IPS-18a (cell line): ENCODE results near the gene GNG12.

ENCODE experiments used
- H3K27ac ChIP-seq: one replicate; pipeline ENCODE4 v1.5.1; 2013; ENCODE audit warnings: low read length
- H3K27me3 ChIP-seq: one replicate; pipeline ENCODE4 v1.6.1; 2013; ENCODE audit warnings: mild to moderate bottlenecking, low read length; ENCODE audit not compliant: control insufficient read depth, insufficient read depth
- H3K36me3 ChIP-seq: one replicate; pipeline ENCODE4 v1.6.1; 2013; ENCODE audit warnings: low read depth, low read length; ENCODE audit not compliant: control insufficient read depth
- H3K4me1 ChIP-seq: one replicate; pipeline ENCODE4 v1.6.1; 2013; ENCODE audit warnings: low read depth, low read length; ENCODE audit not compliant: control insufficient read depth
- H3K4me3 ChIP-seq: one replicate; pipeline ENCODE4 v1.5.1; 2013; ENCODE audit warnings: low read length
- H3K9ac ChIP-seq: one replicate; pipeline ENCODE4 v1.6.1; 2013; ENCODE audit warnings: mild to moderate bottlenecking, low read length, moderate library complexity
- H3K9me3 ChIP-seq: one replicate; pipeline ENCODE4 v1.6.1; 2013; ENCODE audit warnings: low read depth, low read length; ENCODE audit not compliant: control insufficient read depth

The GNG12 gene

DNA sequence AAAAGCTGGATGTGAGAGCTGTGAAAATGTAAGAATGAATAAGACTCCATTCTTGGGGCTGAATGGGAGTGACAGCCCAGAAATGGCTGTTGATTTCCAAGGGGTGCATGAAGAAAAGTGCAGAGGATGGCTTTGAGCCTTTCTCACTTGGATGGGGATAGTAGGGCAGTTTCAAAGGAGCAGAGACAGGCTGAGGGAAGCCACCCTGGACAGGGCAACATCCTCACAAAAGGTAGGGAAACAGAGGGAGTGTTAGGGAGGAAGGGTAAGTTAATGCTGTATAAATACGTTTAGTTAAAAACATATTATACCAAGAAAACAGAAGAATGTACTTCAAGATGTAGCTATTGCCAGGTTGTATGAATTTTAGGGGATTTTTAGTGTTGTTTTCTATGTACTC is 110.1 kb downstream of the GNG12 start:
- Histone ChIP-seq H3K4me3 (no peak overlapping the region), H3K4me1 (peaks cover 11% of the 10 kb centered on the region), H3K9ac (no peak overlapping the region), H3K27me3 (no peaks in the 10 kb centered on the region), H3K36me3 (no peaks in the 10 kb centered on the region), H3K9me3 (no peaks in the 10 kb centered on the region), H3K27ac (no peak overlapping the region)

DNA sequence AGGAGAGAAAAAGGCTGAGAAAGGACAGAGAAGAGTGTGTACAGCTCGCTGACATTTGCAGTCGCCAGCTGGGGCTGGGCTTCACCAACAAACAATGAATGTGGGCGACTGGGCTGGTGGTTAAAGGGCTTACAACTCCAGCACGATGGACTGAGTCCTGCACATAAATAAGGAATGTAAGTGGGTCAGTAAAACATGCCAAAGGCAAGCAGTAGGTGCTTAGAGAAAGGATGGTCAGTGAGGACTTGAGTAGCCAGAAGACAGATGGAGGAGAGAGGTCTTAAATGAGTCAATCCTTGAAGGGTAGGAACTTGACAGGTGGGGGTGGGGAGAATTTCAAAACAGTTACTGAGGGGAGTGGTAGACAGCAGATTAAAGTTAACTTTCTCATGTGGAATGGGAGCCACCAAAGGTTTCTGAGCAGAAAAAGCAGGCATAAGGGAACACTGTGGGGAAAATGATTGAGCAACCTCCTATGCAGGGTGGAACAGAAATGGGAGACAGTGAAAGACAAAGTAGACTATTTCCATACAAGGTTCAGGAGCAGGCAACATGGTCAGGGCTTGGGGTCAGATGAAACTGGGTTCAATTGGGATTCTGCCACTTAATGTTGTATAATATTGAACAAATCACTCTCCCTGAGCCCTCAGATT is 110.8 kb downstream of the GNG12 start:
- Histone ChIP-seq H3K9me3 (no peaks in the 10 kb centered on the region), H3K27me3 (no peaks in the 10 kb centered on the region), H3K36me3 (no peaks in the 10 kb centered on the region), H3K4me1 (peaks cover 11% of the 10 kb centered on the region), H3K4me3 (no peak overlapping the region), H3K27ac (no peak overlapping the region), H3K9ac (no peak overlapping the region)

DNA sequence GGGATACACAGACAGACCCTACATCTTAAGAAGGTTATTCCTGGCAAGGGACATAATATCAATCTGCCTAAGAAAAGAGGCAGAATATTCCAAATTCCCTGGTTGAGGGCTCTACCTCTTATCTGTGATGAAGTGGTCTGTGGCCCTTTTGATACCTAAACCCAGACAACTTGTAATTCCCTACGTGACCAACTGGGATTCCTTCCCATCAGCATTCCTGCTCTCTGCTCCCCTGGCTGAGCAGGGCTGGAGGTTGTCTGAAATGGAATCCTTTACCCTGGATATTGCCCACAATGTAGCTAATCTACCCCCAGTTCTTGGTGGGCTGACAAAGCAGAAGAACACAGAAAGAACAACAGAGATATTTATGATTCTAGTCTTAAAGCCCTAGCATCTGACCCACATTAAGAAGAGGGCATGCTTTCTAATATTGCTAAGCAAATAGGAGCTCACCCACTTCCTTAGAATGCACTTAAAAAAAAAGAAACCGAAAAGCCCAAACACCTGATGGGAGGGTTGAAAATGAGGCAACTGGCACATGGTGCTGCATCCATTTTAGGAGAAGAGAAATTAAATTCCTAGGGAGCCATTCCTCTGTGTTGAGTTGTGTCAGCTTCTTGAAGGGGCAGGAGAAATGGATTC is 111.5 kb downstream of the GNG12 start:
- H3K9me3 ChIP-seq = no peaks in the 10 kb centered on the region
- H3K27me3 ChIP-seq = no peaks in the 10 kb centered on the region
- H3K4me3 ChIP-seq = no peak overlapping the region
- H3K36me3 ChIP-seq = no peaks in the 10 kb centered on the region
- H3K9ac ChIP-seq = no peak overlapping the region
- no peak overlapping the region for H3K27ac ChIP-seq
- peaks cover 11% of the 10 kb centered on the region for H3K4me1 ChIP-seq

DNA sequence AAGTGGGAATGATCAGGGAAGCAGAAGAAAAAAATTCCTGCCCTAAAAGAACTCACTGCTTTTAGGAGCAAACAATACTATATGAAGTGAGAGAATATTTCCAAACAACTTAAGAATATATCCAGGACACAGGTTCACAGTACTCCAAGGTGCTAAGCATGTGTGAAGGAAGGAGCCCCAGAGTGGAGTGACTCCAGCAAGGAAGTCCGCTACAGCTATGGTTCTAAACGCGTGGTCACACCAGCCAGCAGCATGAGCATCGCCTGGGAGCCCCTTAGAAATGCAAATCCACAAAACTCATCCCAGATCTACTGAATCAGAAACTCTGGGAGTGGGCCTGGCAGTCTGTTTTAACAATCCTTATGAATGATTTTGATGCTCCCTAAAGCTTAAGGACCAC is 112.2 kb downstream of the GNG12 start:
- Histone ChIP-seq H3K4me3 (no peak overlapping the region), H3K27ac (no peak overlapping the region), H3K27me3 (no peaks in the 10 kb centered on the region), H3K9ac (no peak overlapping the region), H3K9me3 (no peaks in the 10 kb centered on the region), H3K36me3 (no peaks in the 10 kb centered on the region), H3K4me1 (peaks cover 11% of the 10 kb centered on the region)

DNA sequence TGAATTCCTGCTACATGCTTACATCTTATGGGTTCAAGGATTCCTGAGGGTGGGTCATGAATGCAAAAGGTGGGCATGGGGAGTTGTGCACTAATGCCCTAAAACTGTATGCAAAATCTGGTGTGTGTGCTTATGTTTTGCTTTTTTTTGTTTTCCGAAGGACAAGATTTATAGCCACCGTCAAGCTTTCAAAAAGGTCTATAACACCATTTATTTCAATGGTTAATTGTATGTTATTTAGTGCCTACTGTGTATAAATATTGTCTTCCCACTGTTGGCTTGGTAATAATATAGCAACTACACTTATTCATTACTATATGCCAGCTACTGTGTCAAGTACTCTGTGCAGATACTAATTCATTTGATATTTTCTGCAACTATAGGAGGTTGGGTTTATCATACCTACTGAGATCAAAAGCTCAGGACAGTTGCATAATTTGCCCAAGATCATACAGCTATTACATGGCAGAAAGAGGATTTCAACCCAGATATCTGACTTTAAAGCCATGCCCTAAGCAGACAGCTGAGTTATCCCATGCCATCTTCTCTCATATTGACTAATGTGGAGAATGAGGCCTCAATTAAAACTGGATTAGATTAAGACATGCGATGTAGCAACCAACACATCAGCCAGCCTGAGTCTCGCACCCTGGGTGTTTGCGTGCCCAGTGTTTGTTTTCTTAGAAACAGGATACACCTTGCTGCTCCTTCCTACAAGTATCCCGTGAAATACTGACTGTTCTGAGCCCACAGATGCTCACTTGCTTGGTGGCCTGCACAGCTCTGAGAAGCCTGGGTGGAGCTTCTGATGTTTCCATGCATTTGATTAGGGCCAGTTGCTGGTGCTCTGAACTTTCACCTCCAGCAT is 113.7 kb downstream of the GNG12 start:
- Histone ChIP-seq H3K27me3 (no peaks in the 10 kb centered on the region), H3K4me3 (no peak overlapping the region), H3K9ac (no peak overlapping the region), H3K9me3 (no peaks in the 10 kb centered on the region), H3K4me1 (peaks cover 11% of the 10 kb centered on the region), H3K27ac (no peak overlapping the region), H3K36me3 (no peaks in the 10 kb centered on the region)

DNA sequence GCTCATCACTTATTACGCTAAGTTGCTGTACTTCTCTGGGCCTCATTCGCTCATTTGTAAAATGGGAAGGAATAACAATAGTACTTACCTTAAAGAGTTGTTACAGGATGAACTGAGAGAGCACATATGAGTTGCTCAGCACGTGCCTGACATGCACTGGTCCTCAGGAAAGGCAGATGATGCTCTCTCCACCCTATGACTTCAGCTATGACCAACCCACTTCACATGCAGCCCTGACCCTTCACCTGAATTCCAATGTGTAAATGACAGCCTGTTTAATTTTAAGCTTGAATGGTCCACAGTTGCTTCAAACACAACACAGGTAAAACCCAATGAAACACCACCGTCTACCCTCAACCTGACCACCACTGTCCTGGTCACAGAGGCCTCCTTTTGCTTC is 115.4 kb downstream of the GNG12 start:
- no peaks in the 10 kb centered on the region for H3K27me3 ChIP-seq
- no peaks in the 10 kb centered on the region for H3K9me3 ChIP-seq
- no peak overlapping the region for H3K27ac ChIP-seq
- peaks cover 11% of the 10 kb centered on the region for H3K4me1 ChIP-seq
- H3K36me3 ChIP-seq = no peaks in the 10 kb centered on the region
- H3K4me3 ChIP-seq = no peak overlapping the region
- no peak overlapping the region for H3K9ac ChIP-seq

DNA sequence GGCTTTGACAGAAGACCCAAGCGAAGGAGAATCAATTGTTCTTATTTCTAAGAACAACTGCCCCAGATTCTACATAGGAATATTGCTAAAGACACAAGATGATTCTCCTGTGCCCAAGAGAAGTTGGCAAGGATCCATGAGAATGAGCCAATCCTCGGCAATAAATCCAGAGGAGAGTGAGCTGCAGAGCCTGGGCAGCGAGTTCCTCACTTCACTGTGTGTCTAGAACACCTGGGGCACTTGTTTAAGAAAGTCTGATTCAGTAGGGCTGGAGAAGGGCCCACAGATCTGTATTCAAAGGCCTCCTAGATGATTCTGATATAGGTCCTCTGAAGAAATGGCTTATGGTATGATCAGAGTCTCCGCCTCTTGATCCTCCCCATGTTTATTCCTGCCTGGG is 116.5 kb downstream of the GNG12 start:
- H3K27me3 ChIP-seq = no peaks in the 10 kb centered on the region
- H3K9me3 ChIP-seq = no peaks in the 10 kb centered on the region
- no peak overlapping the region for H3K4me3 ChIP-seq
- peaks cover 10% of the 10 kb centered on the region for H3K4me1 ChIP-seq
- no peak overlapping the region for H3K9ac ChIP-seq
- no peak overlapping the region for H3K27ac ChIP-seq
- H3K36me3 ChIP-seq = no peaks in the 10 kb centered on the region

DNA sequence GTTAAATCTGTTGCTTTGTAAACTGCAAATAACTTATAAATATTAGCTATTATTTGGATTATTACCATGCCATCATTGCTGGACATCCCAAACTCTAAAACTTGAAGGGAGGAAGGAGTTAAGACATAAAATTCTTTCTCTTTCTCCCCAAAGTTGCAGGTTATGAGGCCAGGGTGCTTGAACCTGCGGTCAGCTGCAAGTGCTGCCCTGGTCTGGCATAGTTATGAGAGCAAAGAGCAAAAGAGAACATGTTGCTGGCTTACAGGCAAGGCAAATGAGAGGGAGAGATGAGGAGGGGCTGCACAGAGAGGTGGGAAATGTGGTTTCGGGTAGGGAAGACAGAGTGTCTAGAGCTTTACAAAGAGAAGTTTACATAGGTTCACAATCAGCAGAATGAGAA is 117.4 kb downstream of the GNG12 start:
- Histone ChIP-seq H3K36me3 (no peaks in the 10 kb centered on the region), H3K27me3 (no peaks in the 10 kb centered on the region), H3K4me3 (no peak overlapping the region), H3K9me3 (no peaks in the 10 kb centered on the region), H3K27ac (no peak overlapping the region), H3K9ac (no peak overlapping the region), H3K4me1 (peaks cover under 1% of the 10 kb centered on the region)

DNA sequence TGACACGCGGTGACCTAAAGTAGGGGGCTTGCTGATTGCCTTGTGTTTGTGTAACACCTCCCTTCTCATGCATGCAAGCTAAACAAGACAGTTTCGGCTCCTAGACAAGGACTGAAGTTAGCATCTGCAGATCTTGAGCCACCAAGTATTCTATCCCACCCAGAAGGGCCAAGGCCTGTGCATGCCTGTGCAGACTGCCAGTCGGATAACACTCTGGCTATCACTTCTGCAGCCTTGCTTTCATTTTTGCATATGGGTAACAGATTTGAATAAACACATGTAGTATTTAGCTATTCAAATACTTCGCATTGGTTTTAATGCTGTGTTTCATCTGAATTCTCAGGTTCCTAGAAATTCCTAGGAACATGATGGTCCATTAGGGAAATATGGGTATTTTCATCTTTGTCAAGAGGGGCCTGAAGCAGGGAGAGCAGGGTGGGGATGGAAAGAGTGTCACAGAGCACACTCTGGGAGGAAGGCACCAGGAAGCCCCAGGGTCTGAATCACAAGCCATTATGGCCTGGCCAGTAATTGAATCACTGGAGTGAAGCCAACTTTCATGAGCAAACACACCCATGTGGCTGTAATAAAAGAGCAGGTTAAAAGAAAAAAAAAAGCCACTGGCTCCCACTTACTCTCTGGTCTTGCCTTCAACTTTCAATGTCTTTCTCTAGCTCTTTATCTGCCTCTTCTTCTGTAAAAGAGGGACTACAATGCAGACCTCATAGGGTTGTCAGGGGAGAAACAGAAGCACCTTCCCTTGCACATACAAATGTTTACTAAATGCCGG is 120.0 kb downstream of the GNG12 start:
- Histone ChIP-seq H3K9ac (no peak overlapping the region), H3K36me3 (no peaks in the 10 kb centered on the region), H3K4me3 (no peak overlapping the region), H3K9me3 (no peaks in the 10 kb centered on the region), H3K4me1 (no peaks in the 10 kb centered on the region), H3K27me3 (no peaks in the 10 kb centered on the region), H3K27ac (no peak overlapping the region)

DNA sequence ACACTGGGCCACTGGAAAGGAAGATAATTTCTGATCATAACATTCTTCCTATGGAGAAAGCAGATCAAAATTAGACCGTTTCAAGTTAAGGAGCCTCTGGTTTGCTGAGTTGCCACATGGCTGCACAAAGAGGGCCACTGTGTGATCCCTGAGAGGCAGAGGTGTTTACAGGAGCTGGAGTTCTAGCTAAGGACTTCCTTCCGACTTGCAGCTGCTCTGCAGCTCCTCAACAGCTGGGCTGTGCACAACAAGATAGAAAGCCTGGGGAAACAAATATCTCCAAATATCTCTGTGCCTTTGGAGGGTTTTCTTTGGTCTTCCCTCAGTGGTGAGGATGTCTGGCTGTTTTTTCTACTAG is 121.4 kb downstream of the GNG12 start:
- Histone ChIP-seq H3K36me3 (no peaks in the 10 kb centered on the region), H3K27ac (no peak overlapping the region), H3K4me1 (no peaks in the 10 kb centered on the region), H3K4me3 (no peak overlapping the region), H3K27me3 (no peaks in the 10 kb centered on the region), H3K9ac (no peak overlapping the region), H3K9me3 (no peaks in the 10 kb centered on the region)

DNA sequence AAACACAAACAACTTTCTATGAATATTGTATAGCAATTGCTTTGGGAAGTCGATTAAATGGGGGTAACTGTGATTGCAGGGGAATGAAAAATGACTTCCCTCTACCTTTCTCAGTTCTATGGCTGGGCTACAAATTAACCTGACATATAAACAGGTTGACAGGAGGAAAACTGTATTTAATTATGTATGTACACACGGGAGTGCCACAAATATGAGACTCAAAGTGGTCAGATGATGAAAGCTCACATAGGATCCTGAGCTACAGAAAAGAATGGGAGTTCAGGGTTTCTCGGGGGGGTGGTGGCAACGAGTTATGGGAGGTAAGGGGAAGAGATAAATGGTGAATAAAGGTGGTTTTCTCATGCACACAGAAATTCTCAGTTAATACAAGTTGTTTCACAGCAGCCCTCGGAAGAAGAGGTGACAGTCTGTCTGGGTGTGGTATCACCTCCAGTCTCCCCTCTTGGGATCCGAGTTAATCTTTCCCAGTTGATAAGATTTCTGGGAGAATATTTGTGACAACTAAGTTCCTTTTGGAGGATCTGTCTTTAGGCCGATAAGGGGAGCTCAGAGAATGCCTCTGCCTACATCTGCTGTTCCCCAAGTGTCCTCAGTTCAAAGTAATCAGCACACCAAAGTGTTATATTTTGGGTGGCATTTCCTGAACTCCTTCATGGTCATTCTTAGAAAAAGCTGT is 122.0 kb downstream of the GNG12 start:
- Histone ChIP-seq H3K36me3 (no peaks in the 10 kb centered on the region), H3K4me1 (no peaks in the 10 kb centered on the region), H3K9me3 (no peaks in the 10 kb centered on the region), H3K27ac (no peak overlapping the region), H3K4me3 (no peak overlapping the region), H3K27me3 (no peaks in the 10 kb centered on the region), H3K9ac (no peak overlapping the region)
